Measurements from ENCODE around the gene TBL1XR1. TPM values are rescaled to one million over a fixed set of nuclear protein-coding genes. Genes with fewer than 3 reads are reported as not detected.

The TBL1XR1 gene
- total and polyA plus RNA-seq, 9 donors = 54.1 to 94.2 (median 72.4) TPM

GRCh38 chr3:177058648-177059047 lies 138.6 kb downstream of the TBL1XR1 start:
- H3K36me3 ChIP-seq (ENCODE audit: control insufficient read depth, insufficient read depth, low read length) = no peaks in the 10 kb centered on the region
- H3K9me3 ChIP-seq (replicated peaks; ENCODE audit: control insufficient read depth, low read depth, low read length) = no peaks in the 10 kb centered on the region
- no peak overlapping the region for H3K4me3 ChIP-seq (ENCODE audit: low read length)
- H3K27me3 ChIP-seq (ENCODE audit: control insufficient read depth, insufficient read depth, low read length) = no peaks in the 10 kb centered on the region
- 17% methylated on average over 1 of the region's 2 CpGs for WGBS (ENCODE audit: insufficient coverage)
- DNase-seq = peak; percentile 57
- no peak overlapping the region for H3K27ac ChIP-seq (ENCODE audit: low read length)
- peaks cover under 1% of the 10 kb centered on the region for H3K4me1 ChIP-seq (ENCODE audit: control insufficient read depth, insufficient read depth, low read length)

- Histone ChIP-seq H3K9me3 (replicated peaks; ENCODE audit: control insufficient read depth, low read depth, low read length) (no peaks in the 10 kb centered on the region), H3K4me1 (ENCODE audit: control insufficient read depth, insufficient read depth, low read length) (no peaks in the 10 kb centered on the region), H3K27me3 (ENCODE audit: control insufficient read depth, insufficient read depth, low read length) (no peaks in the 10 kb centered on the region), H3K4me3 (ENCODE audit: low read length) (no peak overlapping the region), H3K27ac (ENCODE audit: low read length) (peak overlapping the region; percentile 4), H3K36me3 (ENCODE audit: control insufficient read depth, insufficient read depth, low read length) (no peaks in the 10 kb centered on the region)
- WGBS (ENCODE audit: insufficient coverage) = 66% methylated on average over 4 of the region's 4 CpGs
- DNase-seq = peak; percentile 56
Observed at GRCh38 chr3:177057768-177058167, 139.5 kb downstream of the TBL1XR1 start.

GRCh38 chr3:177056927-177057326 lies 140.4 kb downstream of the TBL1XR1 start:
- H3K36me3 ChIP-seq (ENCODE audit: control insufficient read depth, insufficient read depth, low read length) = no peaks in the 10 kb centered on the region
- no peak for DNase-seq
- peak overlapping the region; percentile 23 for H3K27ac ChIP-seq (ENCODE audit: low read length)
- no peaks in the 10 kb centered on the region for H3K27me3 ChIP-seq (ENCODE audit: control insufficient read depth, insufficient read depth, low read length)
- H3K4me1 ChIP-seq (ENCODE audit: control insufficient read depth, insufficient read depth, low read length) = no peaks in the 10 kb centered on the region
- H3K9me3 ChIP-seq (replicated peaks; ENCODE audit: control insufficient read depth, low read depth, low read length) = no peaks in the 10 kb centered on the region
- WGBS (ENCODE audit: insufficient coverage) = 70% methylated on average over 1 of the region's 3 CpGs
- H3K4me3 ChIP-seq (ENCODE audit: low read length) = no peak overlapping the region

GRCh38 chr3:177055605-177056571 lies 141.4 kb downstream of the TBL1XR1 start:
- Histone ChIP-seq H3K4me1 (ENCODE audit: control insufficient read depth, insufficient read depth, low read length) (peaks cover 2% of the 10 kb centered on the region), H3K36me3 (ENCODE audit: control insufficient read depth, insufficient read depth, low read length) (no peaks in the 10 kb centered on the region), H3K27ac (ENCODE audit: low read length) (peak overlapping the region; percentile 25), H3K27me3 (ENCODE audit: control insufficient read depth, insufficient read depth, low read length) (no peaks in the 10 kb centered on the region), H3K4me3 (ENCODE audit: low read length) (no peak overlapping the region), H3K9me3 (replicated peaks; ENCODE audit: control insufficient read depth, low read depth, low read length) (no peaks in the 10 kb centered on the region)
- peak; percentile 57 for DNase-seq
- no CpG with 5 or more reads among the region's 1 CpG for WGBS (ENCODE audit: insufficient coverage)

GRCh38 chr3:177053107-177053506 lies 144.2 kb downstream of the TBL1XR1 start:
- Histone ChIP-seq H3K36me3 (ENCODE audit: control insufficient read depth, insufficient read depth, low read length) (peaks cover 6% of the 10 kb centered on the region), H3K4me1 (ENCODE audit: control insufficient read depth, insufficient read depth, low read length) (peaks cover 2% of the 10 kb centered on the region), H3K27me3 (ENCODE audit: control insufficient read depth, insufficient read depth, low read length) (no peaks in the 10 kb centered on the region), H3K9me3 (replicated peaks; ENCODE audit: control insufficient read depth, low read depth, low read length) (no peaks in the 10 kb centered on the region), H3K4me3 (ENCODE audit: low read length) (no peak overlapping the region), H3K27ac (ENCODE audit: low read length) (no peak overlapping the region)
- no peak for DNase-seq
- WGBS (ENCODE audit: insufficient coverage) = no CpG with 5 or more reads among the region's 2 CpGs

- peaks cover 11% of the 10 kb centered on the region for H3K36me3 ChIP-seq (ENCODE audit: control insufficient read depth, insufficient read depth, low read length)
- peaks cover 2% of the 10 kb centered on the region for H3K4me1 ChIP-seq (ENCODE audit: control insufficient read depth, insufficient read depth, low read length)
- WGBS (ENCODE audit: insufficient coverage) = 57% methylated on average over 1 of the region's 4 CpGs
- DNase-seq = peak; percentile 87
- no peak overlapping the region for H3K4me3 ChIP-seq (ENCODE audit: low read length)
- H3K27me3 ChIP-seq (ENCODE audit: control insufficient read depth, insufficient read depth, low read length) = no peaks in the 10 kb centered on the region
- no peaks in the 10 kb centered on the region for H3K9me3 ChIP-seq (replicated peaks; ENCODE audit: control insufficient read depth, low read depth, low read length)
- H3K27ac ChIP-seq (ENCODE audit: low read length) = peak overlapping the region; percentile 45
Observed at GRCh38 chr3:177051411-177051810, 145.9 kb downstream of the TBL1XR1 start.

GRCh38 chr3:177050501-177051237 lies 146.6 kb downstream of the TBL1XR1 start:
- Histone ChIP-seq H3K9me3 (replicated peaks; ENCODE audit: control insufficient read depth, low read depth, low read length) (no peaks in the 10 kb centered on the region), H3K4me3 (ENCODE audit: low read length) (no peak overlapping the region), H3K27ac (ENCODE audit: low read length) (peak overlapping the region; percentile 45), H3K27me3 (ENCODE audit: control insufficient read depth, insufficient read depth, low read length) (no peaks in the 10 kb centered on the region), H3K4me1 (ENCODE audit: control insufficient read depth, insufficient read depth, low read length) (peaks cover 2% of the 10 kb centered on the region), H3K36me3 (ENCODE audit: control insufficient read depth, insufficient read depth, low read length) (peaks cover 11% of the 10 kb centered on the region)
- peak; percentile 81 for DNase-seq
- WGBS (ENCODE audit: insufficient coverage) = no CpG with 5 or more reads among the region's 5 CpGs

GRCh38 chr3:177045767-177046166 lies 151.5 kb downstream of the TBL1XR1 start:
- Histone ChIP-seq H3K4me3 (ENCODE audit: low read length) (no peak overlapping the region), H3K36me3 (ENCODE audit: control insufficient read depth, insufficient read depth, low read length) (peaks cover 29% of the 10 kb centered on the region), H3K9me3 (replicated peaks; ENCODE audit: control insufficient read depth, low read depth, low read length) (no peaks in the 10 kb centered on the region), H3K27me3 (ENCODE audit: control insufficient read depth, insufficient read depth, low read length) (no peaks in the 10 kb centered on the region), H3K27ac (ENCODE audit: low read length) (no peak overlapping the region), H3K4me1 (ENCODE audit: control insufficient read depth, insufficient read depth, low read length) (peaks cover 8% of the 10 kb centered on the region)
- DNase-seq = no peak
- WGBS (ENCODE audit: insufficient coverage) = no CpG with 5 or more reads among the region's 2 CpGs

GRCh38 chr3:177045222-177045621 lies 152.1 kb downstream of the TBL1XR1 start:
- no peak for DNase-seq
- peaks cover 8% of the 10 kb centered on the region for H3K4me1 ChIP-seq (ENCODE audit: control insufficient read depth, insufficient read depth, low read length)
- WGBS (ENCODE audit: insufficient coverage) = 97% methylated on average over 5 of the region's 7 CpGs
- H3K36me3 ChIP-seq (ENCODE audit: control insufficient read depth, insufficient read depth, low read length) = peaks cover 29% of the 10 kb centered on the region
- no peaks in the 10 kb centered on the region for H3K9me3 ChIP-seq (replicated peaks; ENCODE audit: control insufficient read depth, low read depth, low read length)
- no peak overlapping the region for H3K27ac ChIP-seq (ENCODE audit: low read length)
- no peaks in the 10 kb centered on the region for H3K27me3 ChIP-seq (ENCODE audit: control insufficient read depth, insufficient read depth, low read length)
- no peak overlapping the region for H3K4me3 ChIP-seq (ENCODE audit: low read length)

Data from muscle of leg (tissue), 11 donors.